DOHH2 (cell line): Measurements from ENCODE around the gene SLC12A3.

Source experiments
- H3F3A ChIP-seq: fragments of 200-600 bp; sonication (generic), shearing (Covaris generic); 2 replicates; pipeline ENCODE4 v1.6.0; 2016; ENCODE audit warnings: antibody characterized with exemption, mild to moderate bottlenecking; ENCODE audit not compliant: control insufficient read depth, insufficient read depth
- H3K27ac ChIP-seq: fragments of 200-600 bp; sonication (generic); 2 replicates; pipeline ENCODE4 v1.5.1; 2014; ENCODE audit warnings: low read depth, mild to moderate bottlenecking, low read length, moderate library complexity
- H3K27me3 ChIP-seq: fragments of 200-600 bp; sonication (generic); 2 replicates; pipeline ENCODE4 v1.6.1; 2014; ENCODE audit warnings: mild to moderate bottlenecking, low read length, mixed read lengths; ENCODE audit not compliant: control insufficient read depth
- H3K36me3 ChIP-seq: fragments of 200-600 bp; sonication (generic); 2 replicates; pipeline ENCODE4 v1.6.1; 2014; ENCODE audit warnings: mild to moderate bottlenecking, low read length, moderate library complexity, mixed read lengths; ENCODE audit not compliant: control insufficient read depth
- H3K4me1 ChIP-seq: fragments of 200-600 bp; sonication (generic); 2 replicates; pipeline ENCODE4 v1.6.1; 2014; ENCODE audit warnings: mild to moderate bottlenecking, low read length, mixed read lengths; ENCODE audit not compliant: control insufficient read depth
- H3K4me2 ChIP-seq: fragments of 200-600 bp; sonication (generic); 2 replicates; pipeline ENCODE4 v1.6.0; 2014; ENCODE audit warnings: mild to moderate bottlenecking, low read length, moderate library complexity
- H3K4me3 ChIP-seq: fragments of 200-600 bp; sonication (generic); 2 replicates; pipeline ENCODE4 v1.5.1; 2014; ENCODE audit warnings: mild to moderate bottlenecking, low read length, mixed read lengths
- H3K79me2 ChIP-seq: fragments of 200-600 bp; sonication (generic); 2 replicates; pipeline ENCODE4 v1.6.1; 2014; ENCODE audit warnings: mild to moderate bottlenecking, low read length, mixed read lengths; ENCODE audit not compliant: control insufficient read depth
- H3K9me2 ChIP-seq: fragments of 200-600 bp; sonication (generic); replicated peaks from 2 replicates; pipeline ENCODE4 v1.6.1; 2014; ENCODE audit warnings: mild to moderate bottlenecking, low read length, mixed read lengths; ENCODE audit not compliant: control insufficient read depth
- H3K9me3 ChIP-seq: fragments of 200-600 bp; sonication (generic); 2 replicates; pipeline ENCODE4 v1.6.1; 2014; ENCODE audit warnings: antibody characterized with exemption, low read length, mixed read lengths; ENCODE audit not compliant: control insufficient read depth, insufficient read depth
- H4K20me1 ChIP-seq: fragments of 200-600 bp; sonication (generic); 2 replicates; pipeline ENCODE4 v1.6.0; 2014; ENCODE audit warnings: low read depth, mild to moderate bottlenecking, antibody characterized with exemption, low read length, moderate library complexity; ENCODE audit not compliant: control insufficient read depth, insufficient read depth
- CTCF ChIP-seq: fragments of 200-600 bp; sonication (generic); IDR thresholded peaks from one replicate; pipeline ENCODE4 v1.5.1; 2014; ENCODE audit warnings: antibody characterized with exemption, mild to moderate bottlenecking, low read depth, low read length; ENCODE audit not compliant: poor library complexity, severe bottlenecking
- EZH2phosphoT487 ChIP-seq: fragments of 200-600 bp; sonication (generic); IDR thresholded peaks from 2 replicates; pipeline ENCODE4 v1.6.1; 2017; ENCODE audit warnings: borderline replicate concordance, mild to moderate bottlenecking, antibody characterized with exemption, low read length, moderate library complexity, mixed read lengths

The SLC12A3 gene

GRCh38 chr16:56903866-56904265 is 38.9 kb downstream of the SLC12A3 start:
- H3K36me3 ChIP-seq = no peaks in the 10 kb centered on the region
- no peaks in the 10 kb centered on the region for H3F3A ChIP-seq
- H3K27me3 ChIP-seq = peaks cover 13% of the 10 kb centered on the region; the same call in 1 of the 2 replicates
- no peak overlapping the region for H3K27ac ChIP-seq
- no peaks in the 10 kb centered on the region for H3K9me3 ChIP-seq
- no peak overlapping the region for H3K4me2 ChIP-seq
- H3K79me2 ChIP-seq = no peaks in the 10 kb centered on the region
- no peak for TF ChIP-seq EZH2phosphoT487
- TF ChIP-seq CTCF = no peak
- H3K9me2 ChIP-seq = no peaks in the 10 kb centered on the region
- H3K4me1 ChIP-seq = peaks cover 4% of the 10 kb centered on the region; the same call in 1 of the 2 replicates
- no peaks in the 10 kb centered on the region for H4K20me1 ChIP-seq
- H3K4me3 ChIP-seq = no peak overlapping the region

GRCh38 chr16:56907401-56907800 is 42.4 kb downstream of the SLC12A3 start:
- H3K79me2 ChIP-seq = no peaks in the 10 kb centered on the region
- no peak overlapping the region for H3K27ac ChIP-seq
- no peaks in the 10 kb centered on the region for H4K20me1 ChIP-seq
- H3K4me3 ChIP-seq = no peak overlapping the region
- TF ChIP-seq EZH2phosphoT487 (no peak), CTCF (no peak)
- no peaks in the 10 kb centered on the region for H3K9me3 ChIP-seq
- H3K4me1 ChIP-seq = peaks cover 23% of the 10 kb centered on the region
- no peaks in the 10 kb centered on the region for H3K9me2 ChIP-seq
- H3F3A ChIP-seq = peaks cover 5% of the 10 kb centered on the region; the same call in 1 of the 2 replicates
- H3K36me3 ChIP-seq = no peaks in the 10 kb centered on the region
- H3K27me3 ChIP-seq = peaks cover 3% of the 10 kb centered on the region; the same call in 1 of the 2 replicates
- H3K4me2 ChIP-seq = no peak overlapping the region

- Histone ChIP-seq H3K4me3 (no peak overlapping the region), H3K27ac (no peak overlapping the region), H3K27me3 (peaks cover 3% of the 10 kb centered on the region; the same call in 1 of the 2 replicates), H3K4me1 (peaks cover 38% of the 10 kb centered on the region), H3K79me2 (no peaks in the 10 kb centered on the region), H4K20me1 (no peaks in the 10 kb centered on the region), H3K9me2 (no peaks in the 10 kb centered on the region), H3K4me2 (no peak overlapping the region), H3F3A (peaks cover 5% of the 10 kb centered on the region; the same call in 1 of the 2 replicates), H3K36me3 (no peaks in the 10 kb centered on the region), H3K9me3 (no peaks in the 10 kb centered on the region)
- no peak for TF ChIP-seq EZH2phosphoT487
- no peak for TF ChIP-seq CTCF
These were observed 44.5 kb downstream of the SLC12A3 start for GRCh38 chr16:56909527-56909979.
